GM20000 (cell line): ENCODE measurements around the gene LARGE1.

Experiments
- DNase-seq: peaks from one replicate; pipeline ENCODE4 v3.0.0; 2012; ENCODE audit warnings: low spot score
- CTCF ChIP-seq: IDR thresholded peaks from 2 replicates; pipeline ENCODE4 v1.5.1; 2012; ENCODE audit warnings: mild to moderate bottlenecking, control low read depth; ENCODE audit errors: extremely low read depth, missing control alignments

Gene LARGE1

GRCh38 chr22:33894515-33894914 lies 25.8 kb downstream of the LARGE1 start:
- DNase-seq = no peak
- TF ChIP-seq CTCF = no peak

- no peak for DNase-seq
- TF ChIP-seq CTCF = no peak
Measured at GRCh38 chr22:33894036-33894435, 26.2 kb downstream of the LARGE1 start.

DNA sequence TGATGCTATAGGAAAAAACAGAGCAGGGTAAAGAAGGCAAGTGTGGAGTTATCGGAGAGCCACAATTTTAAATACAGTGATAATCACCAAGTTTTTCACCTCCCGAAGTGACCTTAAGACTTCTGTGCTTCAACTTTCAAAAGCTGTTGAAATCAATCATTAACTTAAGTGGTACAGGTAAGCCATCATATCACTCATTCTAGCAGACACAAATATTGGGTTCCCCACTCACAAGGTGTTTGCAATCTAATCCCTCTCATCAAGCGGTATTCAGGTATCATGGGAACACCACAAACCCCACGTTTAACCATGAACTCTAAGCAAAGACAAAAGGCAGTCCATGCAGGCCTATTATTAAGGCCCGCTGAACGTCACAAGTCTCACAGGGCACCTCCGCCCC lies 26.8 kb downstream of the LARGE1 start:
- no peak for DNase-seq
- TF ChIP-seq CTCF = no peak

- TF ChIP-seq CTCF = no peak
- no peak for DNase-seq
Measured at GRCh38 chr22:33891992-33892391, 28.3 kb downstream of the LARGE1 start.

DNA sequence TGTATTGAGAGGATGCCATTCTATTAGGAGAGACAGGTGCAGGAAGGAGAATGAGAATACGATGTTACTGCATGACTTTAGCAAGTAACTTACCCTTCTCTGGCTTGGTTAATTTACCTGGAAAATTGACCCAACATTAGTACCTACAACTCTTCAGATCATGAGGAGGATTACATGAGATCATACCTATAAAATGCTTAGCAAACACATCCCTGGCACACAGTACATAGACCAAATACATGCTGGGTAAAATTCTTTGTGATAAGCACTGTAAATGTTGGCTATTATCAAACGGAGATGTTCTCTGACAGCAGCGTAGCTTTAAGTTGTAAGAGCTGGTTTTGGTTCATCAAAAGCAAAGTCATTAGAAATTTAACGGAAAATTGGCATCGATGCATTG lies 28.8 kb downstream of the LARGE1 start:
- no peak for TF ChIP-seq CTCF
- DNase-seq = no peak

DNA sequence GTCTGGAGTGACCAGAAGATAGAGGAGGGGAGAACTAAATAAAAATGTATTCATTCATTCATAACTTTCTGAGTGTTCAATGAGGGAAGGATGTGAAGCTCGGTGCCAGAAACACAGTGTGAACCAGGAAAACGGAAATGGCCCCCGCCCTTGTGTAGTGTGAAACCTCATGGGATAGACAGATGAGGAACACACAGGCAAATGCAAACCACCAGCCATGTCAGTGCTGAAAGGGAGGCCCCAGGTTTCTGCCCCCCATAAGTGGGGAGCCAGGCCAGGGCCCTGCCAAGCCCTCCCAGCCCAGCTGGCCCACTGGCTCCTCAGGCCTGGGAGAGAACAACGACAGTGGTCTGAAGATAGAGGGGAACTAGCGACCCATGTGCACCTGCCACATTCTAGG lies 30.5 kb downstream of the LARGE1 start:
- DNase-seq = no peak
- TF ChIP-seq CTCF = no peak

DNA sequence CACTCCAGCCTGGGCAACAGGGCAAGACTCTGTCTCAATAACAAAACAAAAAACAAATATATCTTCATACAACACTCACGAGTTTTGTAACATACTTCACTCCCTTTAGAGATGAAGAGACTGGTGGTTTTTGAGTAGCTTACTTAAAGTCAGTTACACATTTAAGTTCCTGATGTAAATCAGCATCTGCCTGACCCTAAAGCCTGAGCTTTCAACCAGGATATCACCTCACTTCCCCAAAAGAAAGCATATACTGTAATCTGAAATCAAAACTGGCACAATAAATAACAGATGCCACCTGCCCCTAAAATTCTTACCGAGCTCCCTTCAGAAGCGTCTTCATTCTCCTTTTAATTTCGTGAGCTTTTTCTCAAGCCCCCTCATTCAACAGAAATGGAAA lies 31.5 kb downstream of the LARGE1 start:
- no peak for TF ChIP-seq CTCF
- no peak for DNase-seq
